ENCODE measurements around the gene UBAC2. TPM values are rescaled to one million over a fixed set of nuclear protein-coding genes. Genes with fewer than 3 reads are reported as not detected.
A peak's percentile ranks its signal among the peaks of the same experiment; 100 is the strongest.

UBAC2 gene
- total RNA-seq, 2 donors from 2014 or later: 76.7 to 80.3 TPM

DNA sequence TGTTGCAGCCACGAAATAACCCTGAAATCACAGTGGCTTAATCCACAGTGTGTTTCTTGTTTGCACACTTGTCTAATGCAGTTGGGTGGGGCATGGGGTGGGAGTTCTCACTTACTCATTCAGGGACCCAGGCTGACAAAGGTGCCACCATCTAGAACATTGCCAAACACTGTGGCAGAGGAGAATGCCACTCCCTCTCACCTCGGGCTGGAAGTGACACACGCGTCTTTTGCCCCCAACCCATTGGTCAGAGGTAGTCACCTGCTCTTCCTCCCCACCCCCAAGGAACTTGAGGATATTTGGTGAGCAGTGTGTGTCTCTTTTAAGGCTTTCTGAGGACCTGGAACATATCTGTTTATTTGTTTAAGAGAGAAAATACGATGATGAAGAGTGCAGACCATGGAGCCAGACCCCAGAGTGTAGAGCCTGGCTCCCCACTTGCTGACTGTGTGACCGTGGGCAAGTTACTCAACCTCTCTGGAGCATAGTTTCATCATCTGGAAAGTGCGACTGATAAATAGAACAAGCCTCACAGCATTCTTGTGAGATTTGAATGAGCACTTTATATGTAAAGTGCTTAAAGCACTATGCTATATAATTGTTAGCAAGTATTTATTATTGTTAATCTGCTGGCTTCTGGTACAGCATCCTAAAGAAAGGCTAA is 89.2 kb downstream of the UBAC2 start:
- DNase-seq: peak; percentile 78 to 80
- ATAC-seq (replicated peaks in 1 of 2): peak; percentile 71 to 77
- H3K36me3 Mint-ChIP-seq (ENCODE audit: insufficient read depth in 2 of 2): peaks cover 9 to 21% of the 10 kb centered on the region in 2 donors
- peak overlapping the region; percentile 71 to 83 for H3K4me3 Mint-ChIP-seq
- peaks cover 96% of the 10 kb centered on the region for H3K4me1 Mint-ChIP-seq (ENCODE audit: low read depth)
- H3K27ac Mint-ChIP-seq: peak overlapping the region; percentile 97
- H3K27me3 Mint-ChIP-seq (ENCODE audit: low read depth): no peaks in the 10 kb centered on the region
- no peaks in the 10 kb centered on the region for H3K9me3 Mint-ChIP-seq

DNA sequence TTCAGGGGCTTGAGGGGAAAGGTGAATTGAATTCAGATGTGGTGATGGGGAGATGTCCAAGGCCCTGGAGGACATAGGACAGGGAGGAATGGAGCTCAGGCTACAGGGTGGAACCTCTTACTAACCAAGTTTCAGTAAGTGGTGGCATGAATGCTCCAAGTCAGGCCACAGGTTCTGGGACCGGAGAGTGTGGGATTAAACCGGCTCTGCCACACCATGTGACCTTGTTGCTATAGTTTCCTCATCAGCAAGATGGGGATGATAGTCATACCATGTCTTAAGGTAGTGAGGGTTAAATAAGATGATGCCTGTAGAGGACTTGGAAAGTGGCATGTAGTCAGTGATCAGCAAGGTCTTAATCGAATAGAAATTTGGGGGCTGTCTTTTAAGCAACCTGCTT is 90.2 kb downstream of the UBAC2 start:
- Mint-ChIP-seq H3K27me3 (ENCODE audit: low read depth) (no peaks in the 10 kb centered on the region), H3K36me3 (ENCODE audit: insufficient read depth in 2 of 2) (peaks cover 19 to 31% of the 10 kb centered on the region in 2 donors), H3K27ac (peak overlapping the region; percentile 97), H3K4me1 (ENCODE audit: low read depth) (peaks cover 96% of the 10 kb centered on the region), H3K9me3 (no peaks in the 10 kb centered on the region), H3K4me3 (peak overlapping the region; percentile 71 to 83)
- ATAC-seq (replicated peaks in 1 of 2) (peak; percentile 44 to 48), DNase-seq (peak; percentile 38 to 57)

DNA sequence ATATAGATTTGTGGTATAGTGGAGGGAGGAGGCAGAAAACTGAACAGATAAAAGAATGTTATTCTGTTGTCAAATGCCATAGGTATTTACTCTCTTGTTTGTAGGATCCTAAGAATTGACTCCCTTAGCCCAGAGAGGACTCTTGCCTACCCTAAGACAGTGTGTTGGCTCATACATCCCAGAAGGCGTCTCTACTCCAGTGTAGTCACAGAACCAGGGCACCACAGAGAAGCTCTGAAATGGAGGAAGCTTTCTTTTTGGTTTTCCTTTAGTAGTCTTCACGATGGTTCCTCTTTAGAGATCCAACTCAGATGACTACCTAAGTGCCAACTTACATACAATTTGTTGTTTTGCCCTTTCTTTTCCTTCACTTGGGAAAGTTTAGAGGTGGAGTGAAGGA is 92.5 kb downstream of the UBAC2 start:
- H3K4me1 Mint-ChIP-seq (ENCODE audit: low read depth): peaks cover 95% of the 10 kb centered on the region
- no peaks in the 10 kb centered on the region for H3K27me3 Mint-ChIP-seq (ENCODE audit: low read depth)
- no peaks in the 10 kb centered on the region for H3K9me3 Mint-ChIP-seq
- peak overlapping the region; percentile 3 to 51 for H3K4me3 Mint-ChIP-seq
- DNase-seq (no peak), ATAC-seq (replicated peaks in 1 of 2) (no peak)
- peak overlapping the region; percentile 89 for H3K27ac Mint-ChIP-seq
- peaks cover 21 to 37% of the 10 kb centered on the region in 2 donors for H3K36me3 Mint-ChIP-seq (ENCODE audit: insufficient read depth in 2 of 2)

DNA sequence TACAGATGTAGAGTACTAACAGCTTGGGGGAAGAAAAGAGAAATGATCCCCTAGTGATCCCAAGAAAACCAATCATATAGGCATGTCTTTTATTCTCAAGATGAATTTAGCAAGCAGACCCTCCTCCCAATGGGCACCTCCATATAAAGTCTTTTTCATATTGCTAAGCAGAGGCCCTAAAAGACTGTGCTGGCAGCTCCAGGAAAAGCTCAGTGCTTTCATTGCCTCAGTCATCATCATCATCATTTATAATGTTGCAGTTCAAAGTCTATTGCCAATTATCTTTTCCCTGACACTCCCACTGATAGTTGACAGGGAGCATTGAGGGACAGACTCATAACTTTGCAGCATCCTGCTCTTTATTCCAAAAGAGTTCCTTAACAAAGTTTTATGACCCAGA is 93.5 kb downstream of the UBAC2 start:
- no peaks in the 10 kb centered on the region for H3K27me3 Mint-ChIP-seq (ENCODE audit: low read depth)
- no peak for ATAC-seq (replicated peaks in 1 of 2)

DNA sequence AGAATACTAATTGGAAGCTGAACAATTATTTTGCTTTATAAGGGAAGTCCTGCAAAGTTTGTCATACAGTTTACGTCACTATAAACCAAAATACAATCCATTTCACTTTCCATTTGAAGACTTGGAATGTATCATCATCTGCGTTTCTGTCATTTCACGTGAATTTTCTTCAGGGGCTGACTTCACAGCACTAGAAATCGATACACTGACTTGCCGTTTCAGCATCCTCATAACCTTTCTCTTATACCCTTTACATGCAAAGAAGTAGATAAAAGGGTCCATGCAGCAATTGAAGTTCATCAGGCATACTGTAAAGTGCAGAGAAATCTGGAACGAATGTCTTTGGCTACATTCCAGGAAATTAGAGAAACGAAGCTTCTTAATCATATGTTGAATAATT is 94.3 kb downstream of the UBAC2 start:
- Mint-ChIP-seq H3K27ac (peak overlapping the region; percentile 100), H3K4me1 (ENCODE audit: low read depth) (peaks cover 94% of the 10 kb centered on the region), H3K9me3 (no peaks in the 10 kb centered on the region), H3K27me3 (ENCODE audit: low read depth) (no peaks in the 10 kb centered on the region), H3K4me3 (peak overlapping the region; percentile 67 to 86), H3K36me3 (ENCODE audit: insufficient read depth in 2 of 2) (peaks cover 20 to 40% of the 10 kb centered on the region in 2 donors)
- no peak for DNase-seq
- peak; percentile 19 to 29 for ATAC-seq (replicated peaks in 1 of 2)

More for the DNA sequence above, 93.5 kb downstream of the UBAC2 start:
- no peaks in the 10 kb centered on the region for H3K9me3 Mint-ChIP-seq
- peaks cover 21 to 41% of the 10 kb centered on the region in 2 donors for H3K36me3 Mint-ChIP-seq (ENCODE audit: insufficient read depth in 2 of 2)
- no peak for DNase-seq
- peak overlapping the region; percentile 89 for H3K27ac Mint-ChIP-seq
- H3K4me1 Mint-ChIP-seq (ENCODE audit: low read depth): peaks cover 95% of the 10 kb centered on the region
- peak overlapping the region in 1 of 2 donors; percentile 56 for H3K4me3 Mint-ChIP-seq

DNA sequence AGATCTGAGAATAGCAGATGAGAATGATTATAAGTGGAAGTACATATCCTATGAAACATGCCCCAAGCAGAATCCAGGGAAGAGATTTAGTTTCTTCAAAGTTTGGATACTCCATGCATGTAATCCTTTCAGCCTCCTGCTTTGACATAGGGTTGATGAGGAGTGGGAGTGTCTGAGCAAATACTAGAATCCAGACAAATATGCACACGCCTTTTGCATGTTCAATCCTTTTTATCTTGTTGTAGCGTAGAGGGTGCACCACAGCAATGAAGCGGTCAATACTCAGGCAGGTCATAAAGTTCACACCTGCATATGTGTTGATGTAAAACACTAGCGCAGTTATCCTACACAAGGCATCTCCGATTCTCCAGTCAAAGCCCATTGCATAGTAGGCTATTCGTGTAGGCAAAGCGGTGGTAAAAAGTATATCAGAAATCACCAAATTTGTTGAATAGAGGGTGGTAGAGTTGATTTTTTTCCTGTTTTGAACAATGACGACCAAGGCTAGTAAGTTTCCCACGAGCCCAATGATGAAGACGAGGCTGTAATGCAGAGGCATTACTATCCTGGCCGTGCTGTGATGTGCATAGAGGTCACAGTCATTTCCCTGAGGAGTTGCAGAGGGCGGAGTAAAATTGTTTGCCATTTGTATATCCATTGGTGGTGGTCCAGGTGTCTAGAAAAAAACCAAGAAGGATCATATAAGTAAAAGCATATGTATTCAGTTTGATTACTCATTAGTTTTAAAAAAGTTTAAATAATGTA is 95.0 kb downstream of the UBAC2 start:
- H3K27me3 Mint-ChIP-seq (ENCODE audit: low read depth): no peaks in the 10 kb centered on the region
- DNase-seq: no peak
- H3K36me3 Mint-ChIP-seq (ENCODE audit: insufficient read depth in 2 of 2): peaks cover 20 to 38% of the 10 kb centered on the region in 2 donors
- H3K9me3 Mint-ChIP-seq: no peaks in the 10 kb centered on the region
- ATAC-seq (replicated peaks in 1 of 2): no peak
- peaks cover 94% of the 10 kb centered on the region for H3K4me1 Mint-ChIP-seq (ENCODE audit: low read depth)
- peak overlapping the region; percentile 67 to 86 for H3K4me3 Mint-ChIP-seq
- peak overlapping the region; percentile 100 for H3K27ac Mint-ChIP-seq

DNA sequence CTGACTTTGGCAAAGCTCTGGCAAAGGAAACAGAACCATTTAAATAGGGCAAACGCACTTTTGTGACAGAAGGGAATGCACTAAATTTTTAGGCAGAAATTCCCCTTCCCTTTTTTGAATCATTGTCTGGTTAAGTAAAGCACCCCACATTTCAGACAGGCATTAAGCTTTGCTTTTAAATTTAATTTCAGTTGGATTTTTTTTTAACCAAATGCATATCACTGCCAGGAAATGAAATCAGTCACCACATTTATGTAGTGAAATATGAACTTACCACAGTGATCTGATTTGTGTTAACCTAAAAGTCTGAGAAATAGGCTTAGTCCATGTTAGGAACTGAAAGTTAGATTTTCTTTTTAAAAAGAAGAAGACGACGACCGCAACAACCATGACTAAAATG is 95.7 kb downstream of the UBAC2 start:
- H3K9me3 Mint-ChIP-seq: no peaks in the 10 kb centered on the region
- peak overlapping the region; percentile 100 for H3K27ac Mint-ChIP-seq
- H3K4me1 Mint-ChIP-seq (ENCODE audit: low read depth): peaks cover 91% of the 10 kb centered on the region
- peak; percentile 66 to 74 for ATAC-seq (replicated peaks in 1 of 2)
- DNase-seq: no peak
- H3K27me3 Mint-ChIP-seq (ENCODE audit: low read depth): no peaks in the 10 kb centered on the region
- H3K36me3 Mint-ChIP-seq (ENCODE audit: insufficient read depth in 2 of 2): peaks cover 20 to 38% of the 10 kb centered on the region in 2 donors
- H3K4me3 Mint-ChIP-seq: peak overlapping the region; percentile 54 to 93

DNA sequence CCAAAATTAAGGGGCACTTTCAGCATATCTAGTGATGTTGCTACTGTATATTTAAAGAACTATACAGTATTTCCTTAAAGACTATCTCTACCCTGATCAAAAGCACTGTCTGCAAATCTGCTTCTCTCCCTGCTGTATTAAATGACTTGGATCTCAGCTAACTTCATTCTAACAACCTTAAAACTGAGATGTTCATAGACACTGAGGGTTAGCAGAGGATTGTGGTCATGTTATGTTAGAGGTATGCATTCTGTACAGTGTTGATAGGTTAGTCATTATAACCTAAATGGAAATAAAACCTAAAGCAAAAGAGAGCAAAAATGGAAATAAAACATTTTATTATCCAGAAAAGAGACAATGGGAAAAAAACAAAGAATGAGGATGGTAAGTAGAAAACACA is 96.7 kb downstream of the UBAC2 start:
- DNase-seq (no peak), ATAC-seq (replicated peaks in 1 of 2) (peak; percentile 43 to 55)
- Mint-ChIP-seq H3K4me3 (peak overlapping the region; percentile 73 to 93), H3K36me3 (ENCODE audit: insufficient read depth in 2 of 2) (peaks cover 20 to 40% of the 10 kb centered on the region in 2 donors), H3K27me3 (ENCODE audit: low read depth) (no peaks in the 10 kb centered on the region), H3K4me1 (ENCODE audit: low read depth) (peaks cover 88% of the 10 kb centered on the region), H3K27ac (peak overlapping the region; percentile 100), H3K9me3 (no peaks in the 10 kb centered on the region)

DNA sequence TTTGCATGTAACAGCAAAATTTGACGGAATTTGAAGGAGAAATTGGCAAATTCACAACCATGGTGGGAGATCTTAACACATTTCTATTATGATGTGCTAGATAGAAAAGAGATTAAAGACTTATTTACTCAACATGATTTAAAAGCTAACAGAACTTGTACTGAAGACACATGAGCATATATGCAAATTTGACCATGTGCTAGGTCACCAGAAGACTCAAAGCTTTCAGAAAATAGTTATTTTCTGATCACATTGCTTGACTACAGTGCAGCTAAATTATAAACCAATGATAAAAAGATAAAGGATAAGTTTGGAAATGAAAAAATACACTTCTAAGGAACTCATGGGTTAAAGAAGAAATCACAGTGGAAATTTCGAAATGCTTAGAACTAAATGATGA is 97.4 kb downstream of the UBAC2 start:
- Mint-ChIP-seq H3K9me3 (no peaks in the 10 kb centered on the region), H3K4me1 (ENCODE audit: low read depth) (peaks cover 88% of the 10 kb centered on the region), H3K27me3 (ENCODE audit: low read depth) (no peaks in the 10 kb centered on the region), H3K36me3 (ENCODE audit: insufficient read depth in 2 of 2) (peaks cover 20 to 36% of the 10 kb centered on the region in 2 donors), H3K4me3 (peak overlapping the region; percentile 73 to 93), H3K27ac (peak overlapping the region; percentile 100)
- no peak for ATAC-seq (replicated peaks in 1 of 2)
- no peak for DNase-seq

DNA sequence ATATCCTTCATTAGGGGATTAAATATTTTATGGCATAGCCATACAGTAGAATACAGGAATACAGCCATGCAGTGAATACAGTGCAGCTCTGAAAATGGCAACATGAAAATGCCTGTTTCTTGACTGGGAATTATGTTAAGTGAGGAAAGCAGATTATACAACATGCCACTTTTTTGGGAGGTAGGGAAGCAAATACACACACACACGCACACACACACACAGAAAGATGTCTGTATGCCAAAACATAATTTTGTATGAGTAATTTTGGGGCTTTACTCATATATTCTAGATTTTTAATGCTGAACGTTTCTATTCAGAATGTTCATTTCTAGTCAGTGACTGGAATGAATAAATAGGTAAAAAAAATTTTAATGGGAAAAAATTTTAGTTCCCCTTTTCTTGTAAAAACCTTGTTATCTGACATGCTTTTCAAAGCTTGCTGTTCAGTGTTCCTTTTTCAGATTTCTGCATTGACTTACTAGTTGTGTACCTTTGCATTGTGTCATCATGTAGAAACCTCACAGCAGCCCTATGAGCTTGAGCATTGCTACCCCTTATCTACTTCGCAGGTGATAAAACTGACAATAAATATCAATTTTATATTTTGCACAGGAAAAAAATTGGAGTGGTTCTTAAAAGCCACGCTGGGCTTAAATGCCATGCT is 98.7 kb downstream of the UBAC2 start:
- H3K27me3 Mint-ChIP-seq (ENCODE audit: low read depth): no peaks in the 10 kb centered on the region
- ATAC-seq (replicated peaks in 1 of 2) (no peak), DNase-seq (no peak)
- H3K4me3 Mint-ChIP-seq: peak overlapping the region; percentile 66 to 81
- H3K4me1 Mint-ChIP-seq (ENCODE audit: low read depth): peaks cover 88% of the 10 kb centered on the region
- H3K36me3 Mint-ChIP-seq (ENCODE audit: insufficient read depth in 2 of 2): peaks cover 22 to 40% of the 10 kb centered on the region in 2 donors
- no peaks in the 10 kb centered on the region for H3K9me3 Mint-ChIP-seq
- H3K27ac Mint-ChIP-seq: peak overlapping the region; percentile 79

DNA sequence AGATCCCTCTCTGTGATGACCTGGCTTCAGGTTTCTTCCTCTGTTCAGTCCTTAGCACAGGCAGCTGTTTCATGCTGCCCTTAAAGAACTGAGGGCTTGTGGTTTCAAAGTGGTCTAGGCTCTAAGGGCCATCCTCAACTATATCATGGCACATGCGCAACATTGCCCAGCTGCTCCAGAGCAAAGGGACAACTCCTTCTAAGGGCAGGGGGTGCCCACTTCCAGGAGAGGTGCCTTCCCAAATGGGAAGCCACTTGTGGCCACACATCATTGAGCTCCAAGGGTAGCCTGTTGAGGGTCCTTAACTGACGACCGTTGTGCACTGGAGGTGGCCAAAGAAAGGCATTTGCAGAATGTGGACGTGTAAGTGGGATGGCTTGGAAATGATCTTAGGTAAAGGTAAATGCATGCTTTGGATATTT is 99.3 kb downstream of the UBAC2 start:
- Mint-ChIP-seq H3K4me1 (ENCODE audit: low read depth) (peaks cover 92% of the 10 kb centered on the region), H3K36me3 (ENCODE audit: insufficient read depth in 2 of 2) (peaks cover 24 to 44% of the 10 kb centered on the region in 2 donors)
- no peak for ATAC-seq (replicated peaks in 1 of 2)

DNA sequence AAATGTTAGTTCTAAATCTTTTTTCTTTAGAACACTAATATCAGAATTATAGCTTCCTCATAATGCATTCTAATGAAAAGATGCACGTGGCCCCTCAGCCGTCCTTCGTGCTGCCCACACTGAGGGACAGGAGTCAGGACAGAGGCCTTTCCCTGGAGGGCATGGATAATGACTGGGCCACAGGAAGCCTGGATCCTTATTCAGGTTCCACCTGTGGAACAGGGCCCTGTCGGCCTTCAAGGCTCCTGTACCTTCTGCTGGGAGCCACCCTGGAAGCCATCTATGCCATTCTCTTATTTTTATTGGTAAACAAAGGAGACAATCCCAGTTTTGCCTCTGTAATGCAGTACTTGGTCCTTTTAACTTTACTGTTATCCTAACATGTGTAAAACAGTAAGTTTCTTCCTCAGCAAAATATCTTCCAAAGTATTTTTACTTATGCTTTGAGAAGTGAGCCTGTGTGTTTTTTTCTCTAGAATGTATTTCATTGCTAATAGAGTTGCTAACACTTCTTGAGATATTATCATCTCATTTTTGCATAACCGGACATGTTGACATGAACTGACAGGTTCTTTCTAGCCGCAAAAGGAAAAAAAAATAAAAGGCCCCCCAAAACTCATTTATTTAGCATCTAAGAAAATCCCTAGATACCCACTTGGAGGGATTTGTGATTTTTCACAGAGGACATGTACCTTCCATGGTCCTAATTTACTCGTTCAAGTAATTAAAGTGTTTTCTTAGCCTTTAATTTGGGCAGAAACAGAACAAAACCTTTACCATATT is 100.6 kb downstream of the UBAC2 start:
- ATAC-seq (replicated peaks in 1 of 2) (no peak), DNase-seq (no peak)
- H3K9me3 Mint-ChIP-seq: no peaks in the 10 kb centered on the region
- H3K27me3 Mint-ChIP-seq (ENCODE audit: low read depth): no peaks in the 10 kb centered on the region
- H3K36me3 Mint-ChIP-seq (ENCODE audit: insufficient read depth in 2 of 2): peaks cover 20 to 39% of the 10 kb centered on the region in 2 donors
- H3K4me3 Mint-ChIP-seq: peak overlapping the region; percentile 86 to 96
- peaks cover 85% of the 10 kb centered on the region for H3K4me1 Mint-ChIP-seq (ENCODE audit: low read depth)
- peak overlapping the region; percentile 67 for H3K27ac Mint-ChIP-seq

More for the DNA sequence above, 99.3 kb downstream of the UBAC2 start:
- Mint-ChIP-seq H3K9me3 (no peaks in the 10 kb centered on the region), H3K4me3 (peak overlapping the region; percentile 66 to 81), H3K27me3 (ENCODE audit: low read depth) (no peaks in the 10 kb centered on the region), H3K27ac (peak overlapping the region; percentile 79)
- no peak for DNase-seq
